Muscle of arm (tissue), 12 donors: ENCODE results near the gene MTHFD1L. TPM values are rescaled to one million over a fixed set of nuclear protein-coding genes. Genes with fewer than 3 reads are reported as not detected.

Experiments used
- DNase-seq: peaks from one replicate; pipeline ENCODE4 v3.0.0-alpha.2; 2013
- polyA plus RNA-seq, 12 donors: library from polyadenylated mRNA; unstranded; fragments of 120-200 nt; gene quantifications; one replicate each; pipeline ENCODE4 v1.2.1, GENCODE V29; 2013; ENCODE audit not compliant: insufficient read length in 12 of 12

MTHFD1L gene
- polyA plus RNA-seq, 12 donors, result 18.1 to 32.4 (median 28.2) TPM; not detected in 1

GRCh38 chr6:150895928-150896632 lies 30.6 kb downstream of the MTHFD1L start:
- DNase-seq, result no peak

GRCh38 chr6:150897400-150897943 lies 32.0 kb downstream of the MTHFD1L start:
- DNase-seq, result no peak

GRCh38 chr6:150898399-150899170 lies 33.1 kb downstream of the MTHFD1L start:
- DNase-seq, result no peak

- no peak for DNase-seq
Measured at GRCh38 chr6:150899231-150899630, 33.7 kb downstream of the MTHFD1L start.

GRCh38 chr6:150900049-150900448 lies 34.5 kb downstream of the MTHFD1L start:
- no peak for DNase-seq

- no peak for DNase-seq
Measured at GRCh38 chr6:150902142-150902776, 36.8 kb downstream of the MTHFD1L start.

- no peak for DNase-seq
Measured at GRCh38 chr6:150905769-150906168, 40.3 kb downstream of the MTHFD1L start.

GRCh38 chr6:150906641-150907326 lies 41.3 kb downstream of the MTHFD1L start:
- no peak for DNase-seq

GRCh38 chr6:150907383-150907782 lies 41.9 kb downstream of the MTHFD1L start:
- DNase-seq, result no peak

GRCh38 chr6:150908901-150909300 lies 43.4 kb downstream of the MTHFD1L start:
- no peak for DNase-seq

- no peak for DNase-seq
Measured at GRCh38 chr6:150910561-150910960, 45.1 kb downstream of the MTHFD1L start.

GRCh38 chr6:150914372-150914771 lies 48.9 kb downstream of the MTHFD1L start:
- DNase-seq, result no peak

- no peak for DNase-seq
Measured at GRCh38 chr6:150915131-150915879, 49.8 kb downstream of the MTHFD1L start.

- DNase-seq, result no peak
Measured at GRCh38 chr6:150915880-150916265, 50.4 kb downstream of the MTHFD1L start.

- no peak for DNase-seq
Measured at GRCh38 chr6:150919938-150920337, 54.4 kb downstream of the MTHFD1L start.

GRCh38 chr6:150922137-150922536 lies 56.6 kb downstream of the MTHFD1L start:
- no peak for DNase-seq

- DNase-seq, result no peak
Measured at GRCh38 chr6:150924808-150925589, 59.5 kb downstream of the MTHFD1L start.

- DNase-seq, result no peak
Measured at GRCh38 chr6:150925590-150925928, 60.1 kb downstream of the MTHFD1L start.

GRCh38 chr6:150925976-150926375 lies 60.5 kb downstream of the MTHFD1L start:
- peak; percentile 80 for DNase-seq

GRCh38 chr6:150928882-150929281 lies 63.4 kb downstream of the MTHFD1L start:
- DNase-seq, result no peak
